ENCODE results near the gene MEGF9.
A peak's percentile ranks its signal among the peaks of the same experiment; 100 is the strongest.

MEGF9 gene

DNA sequence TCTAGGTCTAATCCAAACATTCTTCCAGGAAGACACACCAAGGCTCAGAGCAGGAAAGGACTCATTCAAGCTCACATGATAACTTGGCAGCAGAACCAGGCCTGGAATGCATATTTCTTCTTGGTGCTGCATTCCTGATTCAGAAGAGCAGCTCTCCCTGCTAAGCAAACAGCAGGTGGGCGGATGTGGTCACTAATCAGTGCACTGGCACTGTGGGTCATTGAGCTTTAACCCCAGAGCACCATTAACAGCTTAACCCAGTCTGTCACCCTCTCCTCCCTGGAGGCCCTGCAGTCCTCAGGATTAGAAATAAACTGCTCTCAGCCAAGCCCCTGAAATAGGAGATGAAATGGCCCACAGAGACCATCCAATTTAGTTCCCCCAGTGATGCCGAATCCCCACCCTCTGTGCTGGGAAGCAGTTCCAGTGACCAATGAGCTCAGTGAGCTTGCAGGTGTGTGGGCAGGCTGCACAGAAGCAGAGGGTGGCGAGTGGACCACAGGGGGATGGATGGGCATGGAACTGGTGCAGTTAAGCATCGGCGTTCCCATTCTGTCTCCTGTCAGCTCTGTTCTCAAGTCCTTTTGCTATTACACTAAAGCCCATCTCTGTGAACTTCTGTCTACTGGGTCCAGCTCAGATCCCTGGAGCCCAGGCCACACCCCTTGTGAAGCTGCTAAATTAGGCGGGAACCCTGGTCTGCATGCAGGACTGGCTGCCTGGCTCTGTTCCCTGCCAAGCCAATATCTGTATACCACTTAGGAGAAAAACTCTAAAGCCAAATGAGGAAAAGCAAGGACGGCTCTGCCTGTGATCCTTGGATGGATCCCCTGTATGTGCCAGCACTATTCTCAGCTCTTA, 16.6 kb upstream of the MEGF9 start:
- no peak for DNase-seq

DNA sequence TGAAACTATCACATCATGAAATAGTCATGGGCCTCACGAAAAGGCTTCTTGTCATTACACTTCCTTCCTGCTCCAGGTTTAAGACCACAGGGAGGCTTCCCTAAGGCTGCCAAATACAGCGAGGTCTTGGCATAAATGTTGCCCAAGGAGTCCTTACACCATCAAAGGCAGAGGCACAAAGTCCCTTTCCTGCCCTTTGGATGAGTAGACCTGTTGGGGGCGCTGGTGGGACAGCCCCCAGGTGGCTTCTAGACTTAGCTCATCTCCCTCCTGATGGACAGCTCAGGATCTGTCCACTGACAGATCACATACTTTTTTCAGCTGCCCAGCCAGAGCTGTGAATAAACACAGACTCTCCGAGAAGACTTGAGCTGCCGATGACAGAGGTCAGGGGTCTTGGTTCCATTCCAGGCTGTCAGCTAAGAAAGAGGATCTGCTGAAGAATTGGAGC, 15.5 kb upstream of the MEGF9 start:
- no peak for DNase-seq

DNA sequence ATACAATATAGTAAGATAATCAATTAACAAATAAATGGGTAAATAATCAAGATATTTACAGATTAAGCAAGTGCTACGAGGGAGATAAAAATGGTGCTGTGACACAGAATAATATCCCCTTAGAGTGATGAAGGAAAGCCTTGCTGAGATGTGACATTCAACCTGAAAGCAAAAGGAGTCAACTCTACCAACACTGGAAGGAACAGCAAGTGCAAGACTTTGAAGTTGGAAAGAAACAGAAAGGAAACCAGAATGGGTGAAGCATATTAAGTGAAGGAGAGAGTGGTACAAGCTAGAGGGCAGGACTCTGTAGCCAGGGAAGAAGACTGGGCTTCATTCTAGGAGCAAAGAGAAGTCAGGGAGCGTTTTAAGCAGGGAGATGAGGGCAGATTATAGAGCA, 12.2 kb upstream of the MEGF9 start:
- no peak for DNase-seq

DNA sequence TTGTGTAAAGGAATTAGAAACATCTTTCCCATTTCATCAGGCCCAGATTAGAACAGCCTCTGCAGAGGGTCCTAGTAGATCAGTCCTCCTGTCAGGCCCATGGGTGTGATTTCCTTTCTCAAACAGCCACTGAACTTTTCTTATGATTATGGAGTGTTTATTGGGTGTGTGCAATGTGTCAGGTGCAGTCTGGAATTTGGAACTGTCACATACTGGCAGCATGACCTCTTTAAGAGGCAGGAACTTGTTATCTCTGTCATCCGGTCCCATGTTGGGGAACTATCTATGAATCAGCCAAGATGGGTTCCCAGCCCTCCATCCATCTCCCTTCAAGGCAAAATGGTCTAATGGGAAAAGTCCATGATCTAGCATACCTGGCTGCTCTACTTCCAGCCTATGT, 11.6 kb upstream of the MEGF9 start:
- DNase-seq = no peak

DNA sequence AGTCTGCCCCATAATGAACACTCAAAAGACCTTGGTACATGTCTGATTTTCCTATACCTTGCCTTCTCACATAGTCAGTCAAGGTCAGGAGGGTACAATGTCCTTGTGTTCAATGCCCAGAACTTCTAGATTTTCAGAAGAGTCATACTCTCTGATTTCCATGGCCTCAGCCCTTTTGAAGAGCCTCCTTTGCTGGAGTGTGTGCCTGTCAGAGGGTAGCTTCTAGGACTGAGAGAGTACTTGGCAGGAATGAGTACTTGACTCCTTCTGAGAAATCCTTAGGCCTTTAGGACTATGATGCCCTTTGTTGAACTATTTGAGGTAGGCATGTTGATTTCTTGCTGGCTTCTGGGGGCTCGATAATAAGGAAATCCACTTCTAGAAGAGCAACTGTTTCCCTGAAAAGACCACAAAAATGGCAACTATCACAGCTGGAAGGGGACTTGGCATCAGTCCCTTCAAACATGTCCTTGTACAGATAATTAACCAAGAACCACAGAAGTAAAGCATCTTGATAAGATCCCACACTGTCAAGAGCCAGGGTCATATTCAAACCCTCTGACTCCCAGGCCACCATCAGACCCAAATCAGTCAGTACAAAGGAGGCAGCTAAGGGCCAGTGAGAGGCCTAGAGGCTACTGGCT, 10.6 kb upstream of the MEGF9 start:
- no peak for DNase-seq

DNA sequence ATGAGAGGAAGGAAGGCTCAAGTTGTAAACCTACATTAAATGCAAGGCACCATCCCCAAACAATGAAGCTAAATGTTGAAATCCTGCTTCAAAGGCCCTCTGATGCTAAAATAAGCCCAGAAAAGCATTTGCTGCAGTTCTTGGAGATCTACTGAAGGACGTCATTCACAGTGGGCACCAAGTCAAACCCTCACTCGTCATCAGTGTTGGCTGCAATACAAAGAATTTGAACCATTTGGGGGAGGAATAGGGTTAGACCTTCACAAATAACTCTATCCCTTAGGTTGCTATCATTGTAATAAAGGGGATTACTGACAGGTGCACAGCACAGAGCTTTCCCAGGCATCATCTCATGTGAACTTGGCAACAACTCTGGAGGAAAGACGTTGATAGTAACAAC, 9.3 kb upstream of the MEGF9 start:
- no peak for DNase-seq

DNA sequence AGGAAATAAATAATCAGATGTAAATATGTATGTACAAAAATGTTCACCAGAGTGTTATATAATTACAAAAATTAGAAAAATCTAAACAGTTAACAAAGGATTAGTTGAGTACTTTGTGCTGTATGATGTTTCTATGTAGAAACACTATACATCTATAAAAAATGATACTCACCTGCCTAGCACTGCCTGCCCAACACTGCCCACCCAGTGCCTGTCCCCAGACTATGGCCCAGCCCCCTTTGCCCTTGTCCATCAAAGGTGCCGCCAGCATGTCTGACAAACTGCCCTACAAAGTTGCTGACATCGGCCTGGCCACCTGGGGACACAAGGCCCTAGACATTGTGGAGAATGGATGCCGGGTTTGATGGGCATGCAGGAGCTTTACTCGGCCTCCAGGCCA, 6.1 kb upstream of the MEGF9 start:
- no peak for DNase-seq

DNA sequence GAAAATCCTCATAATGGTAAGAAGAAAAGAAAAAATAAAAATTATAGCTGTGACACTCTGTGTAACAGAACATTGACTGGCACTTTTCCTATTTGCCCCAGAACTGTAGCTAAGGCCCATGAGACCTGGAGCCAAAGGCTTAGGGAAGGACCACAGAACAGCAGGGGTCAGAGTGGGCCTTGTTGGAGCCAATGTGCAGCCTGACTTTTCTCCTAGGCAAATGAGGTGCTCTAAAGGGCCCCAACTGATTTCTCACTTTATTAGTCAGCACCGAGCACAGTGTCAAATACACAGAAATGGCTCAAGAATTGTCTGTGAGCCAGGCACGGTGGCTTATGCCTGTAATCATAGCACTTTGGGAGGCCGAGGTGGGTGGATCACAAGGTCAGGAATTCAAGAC, 4.0 kb upstream of the MEGF9 start:
- DNase-seq = no peak

DNA sequence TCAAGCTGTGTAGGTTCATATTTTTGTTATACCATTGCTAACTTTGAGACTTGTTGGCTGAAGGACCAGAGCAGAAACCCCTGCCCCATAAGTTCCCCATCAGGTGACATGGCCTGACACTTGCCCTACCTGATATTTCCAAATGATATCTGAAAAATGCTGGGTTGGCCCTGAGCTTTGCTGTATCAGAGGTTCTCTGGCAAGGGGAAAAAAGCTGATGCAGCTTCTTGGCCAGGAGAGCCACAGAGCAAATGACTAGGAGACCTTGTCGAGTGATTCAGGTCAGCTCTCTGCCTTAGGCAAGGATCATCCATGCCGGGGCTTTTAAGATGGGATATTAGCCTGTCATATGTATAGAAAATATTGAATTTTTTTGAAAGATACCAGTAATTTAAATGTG, 2.9 kb upstream of the MEGF9 start:
- DNase-seq = no peak

DNA sequence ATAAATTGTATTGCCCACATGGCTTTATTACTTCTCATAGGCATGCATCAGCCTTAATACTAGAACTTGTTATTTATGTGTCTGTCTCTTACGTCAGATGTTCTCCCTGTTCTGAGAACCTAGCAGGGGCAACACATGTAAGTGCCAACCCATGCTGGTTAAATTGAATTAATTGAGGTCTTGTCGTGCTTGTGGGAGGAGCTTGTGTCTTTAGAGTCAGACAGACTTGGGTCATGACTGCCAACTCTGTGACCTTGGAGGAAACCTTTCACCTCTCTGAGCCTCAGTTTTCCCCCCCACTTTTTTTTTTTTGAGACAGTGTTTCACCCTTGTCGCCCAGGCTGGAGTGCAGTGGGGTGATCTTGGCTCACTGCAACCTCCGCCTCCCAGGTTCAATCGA, 2.2 kb upstream of the MEGF9 start:
- no peak for DNase-seq

DNA sequence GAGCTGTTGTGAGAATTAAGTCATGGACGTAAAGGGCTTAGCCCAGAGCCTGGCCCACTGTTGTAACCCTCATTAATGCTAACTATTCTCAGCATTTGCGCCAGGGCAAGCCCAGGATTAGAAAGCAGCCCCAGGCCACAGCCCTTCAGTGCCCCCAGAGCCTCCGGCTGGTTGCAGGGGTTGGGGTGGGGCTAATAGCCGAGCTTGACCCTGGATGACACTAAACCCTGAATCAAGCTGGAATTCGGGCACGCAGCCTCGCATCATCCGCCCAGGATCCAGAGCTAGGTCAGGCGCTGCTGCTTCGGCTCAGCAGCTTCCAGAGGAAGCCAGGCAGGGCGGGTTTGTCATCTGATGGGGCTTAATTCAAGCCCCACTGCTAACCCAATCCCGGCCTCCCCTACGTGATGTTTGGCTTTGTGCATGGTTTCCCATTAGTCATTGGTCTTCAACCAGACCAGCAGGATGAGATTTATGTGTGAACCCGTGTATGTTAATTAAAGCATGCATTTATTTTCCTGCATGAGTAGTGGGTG, 1.2 kb upstream of the MEGF9 start:
- no peak for DNase-seq

DNA sequence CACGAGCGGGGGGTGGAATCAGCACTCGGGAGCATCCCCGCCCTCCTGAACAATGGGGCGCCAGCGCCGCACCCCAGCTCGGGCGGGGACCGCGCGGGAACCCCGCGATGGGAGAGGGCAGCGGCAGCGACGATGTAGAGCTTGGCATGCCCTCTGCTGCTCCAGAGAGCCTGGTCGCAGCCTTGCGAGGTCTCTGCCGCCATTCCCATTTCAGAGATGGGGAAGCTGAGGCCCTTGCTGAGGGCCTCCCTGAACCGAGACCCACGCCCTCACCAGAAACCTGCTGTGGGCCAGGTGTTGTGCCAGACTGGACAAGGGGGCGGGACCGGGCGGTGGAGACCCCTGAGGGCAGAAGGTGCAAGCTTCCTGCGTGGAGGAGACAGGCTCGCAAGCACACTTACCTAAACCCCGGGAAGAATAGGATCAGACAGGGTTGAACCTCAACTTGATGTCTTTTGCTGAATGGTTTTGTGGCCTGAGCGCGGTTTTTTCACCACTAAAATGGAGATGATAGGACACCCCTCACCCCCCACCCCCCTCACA, 647 bp upstream of the MEGF9 start:
- DNase-seq = no peak

DNA sequence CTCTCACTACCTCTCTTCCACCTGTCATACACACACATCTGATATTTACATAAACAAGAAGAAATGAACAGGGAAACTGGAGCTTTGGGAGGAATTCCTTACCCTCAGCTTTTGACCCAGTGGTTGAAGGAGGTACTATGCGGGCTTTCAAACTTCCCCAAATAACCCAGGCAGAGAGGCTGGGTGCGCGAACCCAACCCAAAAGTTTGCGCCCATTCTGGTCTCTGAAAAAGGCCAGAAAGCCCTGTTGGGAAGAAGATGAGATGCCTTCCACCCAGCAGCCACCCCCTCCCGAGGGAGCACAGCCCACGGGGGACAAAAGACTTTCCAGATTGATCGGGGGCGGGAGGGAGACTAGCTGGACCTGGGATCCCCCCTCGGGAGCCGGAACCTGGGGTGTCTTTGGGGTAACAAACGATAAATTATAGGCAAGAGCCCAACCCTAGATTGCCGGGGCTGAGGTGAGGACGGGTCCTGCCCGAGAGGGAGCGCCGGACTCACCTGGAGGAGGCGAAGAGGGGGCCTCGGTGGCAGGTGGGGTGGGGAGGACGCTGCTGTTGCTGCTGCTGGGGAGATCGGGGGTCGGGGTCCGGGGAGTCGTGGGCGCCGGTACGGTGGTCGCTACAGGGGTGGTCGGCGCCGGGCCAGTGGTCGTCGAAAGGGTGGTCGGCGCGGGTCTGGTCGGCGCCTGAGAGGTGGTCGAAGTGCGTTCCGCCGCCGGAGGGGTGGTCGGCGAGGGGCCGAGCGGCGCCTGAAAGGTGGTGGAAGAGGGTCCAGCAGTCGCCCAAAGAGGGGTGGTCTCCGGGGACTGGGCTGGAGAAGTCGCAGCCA, 798 bp downstream of the MEGF9 start:
- DNase-seq = peak; percentile 67

DNA sequence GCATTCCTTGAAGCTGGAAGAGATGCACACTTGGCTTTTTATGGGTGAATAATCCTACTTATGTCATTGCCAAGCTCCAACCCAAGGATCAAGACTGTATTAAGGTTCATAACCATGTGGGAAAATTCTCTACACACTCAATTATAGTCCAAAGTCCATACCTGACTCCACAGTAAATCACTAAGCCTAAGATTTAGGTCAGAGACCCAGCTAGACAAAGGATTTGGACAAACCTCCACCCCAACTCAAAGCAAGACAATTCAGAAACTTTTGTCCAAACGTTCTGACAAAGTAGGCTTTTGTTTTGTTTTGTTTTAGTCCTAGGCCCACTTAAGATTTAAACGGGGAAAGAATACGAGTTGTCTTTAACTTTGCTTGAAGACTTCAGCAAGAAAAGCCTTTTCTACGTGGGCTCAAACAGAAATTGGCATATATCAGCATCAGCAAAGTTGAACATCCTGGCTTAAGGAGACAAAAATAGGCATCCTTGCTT, 1.7 kb downstream of the MEGF9 start:
- DNase-seq = no peak

DNA sequence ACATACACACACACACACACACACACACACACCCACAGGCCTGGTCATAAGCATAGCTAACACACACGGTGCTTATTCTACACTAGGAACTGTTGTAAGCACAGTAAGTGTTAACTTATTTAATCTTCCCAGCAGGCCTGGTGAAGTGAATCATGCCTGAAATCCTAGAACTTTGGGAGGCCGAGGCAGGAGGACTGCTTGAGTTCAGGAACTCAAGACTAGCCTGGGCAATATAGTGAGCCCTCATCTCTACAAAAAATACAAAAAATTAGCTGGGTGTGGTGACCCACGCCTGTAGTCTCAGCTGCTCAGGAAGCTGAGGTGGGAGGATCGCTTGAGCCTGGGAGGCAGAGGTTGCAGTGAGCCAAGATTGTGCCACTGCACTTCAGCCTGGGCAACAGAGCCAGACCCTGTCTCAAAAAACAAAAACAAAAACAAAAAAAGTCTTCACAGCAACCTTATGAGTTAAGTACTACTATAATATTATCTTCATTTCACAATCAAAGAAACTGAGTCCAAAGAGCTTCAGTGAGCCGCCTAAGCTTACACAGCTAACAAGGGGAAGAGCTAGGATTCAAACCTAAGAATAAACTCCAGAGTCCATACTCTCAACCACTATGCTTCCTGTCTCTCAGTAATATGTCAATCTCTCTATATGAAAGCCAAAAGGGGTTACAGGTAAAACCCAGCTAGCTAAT, 2.3 kb downstream of the MEGF9 start:
- no peak for DNase-seq

DNA sequence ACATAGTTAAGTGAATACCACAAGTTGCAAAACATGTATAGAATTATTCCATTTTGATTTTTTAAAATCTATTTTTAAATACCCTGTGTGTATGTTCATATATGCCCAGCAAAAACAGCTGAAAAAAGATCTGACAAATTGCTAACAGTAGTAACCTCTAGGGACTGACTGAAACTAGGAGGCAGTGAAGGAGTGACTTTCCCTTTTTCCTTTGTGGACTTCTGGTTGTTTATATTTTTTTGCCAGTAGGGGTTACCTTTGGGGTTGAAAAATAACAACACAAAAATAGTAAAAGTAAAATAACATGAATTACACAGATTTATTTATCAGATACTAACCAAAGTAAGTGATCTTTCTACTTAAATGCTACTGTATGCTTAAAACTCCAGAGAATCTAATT, 2.9 kb downstream of the MEGF9 start:
- no peak for DNase-seq

DNA sequence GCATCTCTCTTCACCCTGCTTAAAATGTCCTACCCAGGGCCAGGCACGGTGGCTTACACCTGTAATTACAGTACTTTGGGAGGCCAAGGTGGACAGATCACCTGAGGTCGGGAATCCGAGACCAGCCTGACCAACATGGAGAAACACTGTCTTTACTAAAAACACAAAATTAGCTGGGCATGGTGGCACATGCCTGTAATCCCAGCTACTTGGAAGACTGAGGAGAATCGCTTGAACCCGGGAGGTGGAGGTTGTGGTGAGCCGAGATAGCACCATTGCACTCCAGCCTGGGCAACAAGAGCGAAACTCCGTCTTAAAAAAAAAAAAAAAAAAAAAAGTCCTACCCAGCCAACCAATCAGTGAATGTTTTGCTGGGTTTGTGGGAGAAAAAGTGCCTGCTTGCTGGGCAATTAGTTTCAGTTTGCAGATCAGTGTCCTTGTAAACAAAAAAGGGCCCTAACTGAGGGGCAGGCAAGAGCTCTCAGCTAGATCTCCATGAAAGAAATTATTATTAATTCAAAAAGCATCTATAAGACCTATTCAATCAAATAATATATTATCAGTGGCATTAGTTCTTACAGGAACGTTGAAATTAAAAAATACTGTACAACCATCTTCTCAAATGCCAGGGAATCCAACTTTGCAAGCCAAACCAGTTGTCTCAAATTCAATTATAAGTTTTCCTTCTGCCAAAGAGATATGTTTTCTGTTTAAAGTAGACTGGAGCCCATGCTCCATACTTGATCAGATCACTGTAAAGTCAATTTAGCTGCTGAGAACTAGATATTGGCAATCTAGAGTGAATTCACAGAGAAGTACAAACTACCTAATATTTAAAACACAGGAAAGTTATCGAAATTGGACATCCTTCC, 3.9 kb downstream of the MEGF9 start:
- DNase-seq = no peak

DNA sequence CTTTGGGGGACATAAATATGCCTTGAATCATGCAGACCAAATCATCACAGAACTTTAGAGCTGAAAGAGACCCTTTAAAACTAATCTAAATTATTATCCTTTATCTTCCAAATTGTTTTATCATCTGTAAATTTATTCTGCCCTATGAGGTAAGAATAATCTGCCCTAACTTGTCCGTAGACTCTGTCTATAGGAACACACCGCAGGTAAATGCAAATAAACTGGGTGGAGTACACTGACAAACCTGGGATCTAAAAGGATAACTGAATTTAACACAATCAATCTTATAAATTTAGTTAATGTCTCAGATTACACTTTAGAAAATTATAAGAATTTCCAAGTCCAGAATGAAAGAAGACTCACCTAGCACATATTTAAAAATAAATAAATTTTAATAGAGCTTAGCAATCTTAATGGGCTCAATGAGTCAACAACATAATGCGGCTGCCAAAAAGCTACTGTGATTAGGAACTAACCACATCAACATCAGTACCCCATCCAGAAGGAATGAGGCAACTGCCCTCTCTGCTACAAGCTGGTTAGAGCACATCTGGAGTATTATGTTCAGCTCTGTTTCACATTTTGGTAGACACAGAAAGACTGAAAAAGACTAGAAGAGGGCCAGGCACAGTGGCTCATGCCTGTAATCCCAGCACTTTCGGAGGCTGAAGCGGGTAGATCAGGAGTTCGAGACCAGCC, 5.6 kb downstream of the MEGF9 start:
- no peak for DNase-seq

DNA sequence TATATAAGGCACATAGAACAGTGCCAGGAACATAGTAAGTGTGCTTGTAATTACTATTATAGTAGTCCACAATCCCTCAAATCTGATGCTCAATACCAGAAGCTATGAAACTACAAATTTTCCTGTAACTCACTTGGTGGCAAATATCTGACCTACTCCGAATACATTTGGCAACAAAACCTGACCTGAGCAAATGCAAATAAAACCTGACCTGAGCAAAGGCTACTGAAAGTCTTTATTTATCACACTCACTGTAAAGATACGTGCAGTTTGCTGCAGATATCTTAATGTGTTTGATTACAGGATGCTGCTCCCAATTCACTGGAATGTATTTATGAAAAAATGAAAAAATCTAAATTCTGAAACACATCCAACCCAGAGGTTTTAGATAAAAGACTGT, 7.1 kb downstream of the MEGF9 start:
- DNase-seq = no peak

DNA sequence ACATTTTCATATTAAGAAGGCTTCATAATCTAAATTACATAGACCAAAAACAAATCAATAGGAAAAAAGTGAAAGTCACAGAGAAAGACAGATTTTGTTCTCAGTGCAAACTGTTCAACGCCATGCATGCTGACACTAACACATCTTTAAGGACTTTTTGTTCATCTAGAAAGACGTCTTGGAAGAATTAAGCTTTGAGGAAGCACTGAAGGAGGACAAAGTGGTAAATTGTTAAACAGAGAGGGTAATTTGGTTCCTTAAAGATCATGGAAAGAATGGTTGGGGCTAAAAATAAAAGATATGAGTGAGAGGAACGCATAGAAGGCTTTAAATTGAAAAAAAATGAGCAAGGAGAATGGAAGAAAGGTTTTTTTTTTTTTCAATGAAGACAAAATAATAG, 9.1 kb downstream of the MEGF9 start:
- DNase-seq = no peak

DNA sequence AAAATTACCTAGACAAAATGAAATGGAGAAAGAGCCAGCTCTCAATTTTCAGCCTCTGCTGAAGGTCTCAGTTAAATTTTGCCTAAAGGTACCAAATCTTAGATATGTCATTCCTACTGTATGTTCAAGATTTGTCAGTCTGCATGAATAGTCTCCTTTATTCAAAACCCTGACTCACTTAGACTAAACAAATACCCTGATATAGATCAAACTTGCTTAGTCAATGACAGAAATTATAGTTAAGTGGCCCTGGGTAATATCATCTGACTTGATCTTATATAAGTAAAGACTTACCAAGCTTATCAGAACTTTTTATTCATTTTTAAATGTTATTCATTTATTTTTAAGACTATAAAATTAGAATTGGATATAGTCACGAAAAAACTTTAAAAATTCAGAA, 12.2 kb downstream of the MEGF9 start:
- no peak for DNase-seq
